ENCODE data around the gene NMT1. TPM values are rescaled to one million over a fixed set of nuclear protein-coding genes. Genes with fewer than 3 reads are reported as not detected.

The NMT1 gene
- total and polyA plus RNA-seq, 2 of the 13 experiments (the other 11 are each of a cell fraction or from before 2014, with no cell fraction given): 75.7 to 142 TPM

GRCh38 chr17:45117848-45118646, 56.9 kb downstream of the NMT1 start:
- POLR2A ChIA-PET: interaction anchor here (0.9 to 1.4 kb wide), 3 partner anchors 10 to 17 kb away, joined by 3 to 4 read pairs (median 3); partner anchors contain the start of gene ACBD4
- DNase-seq (ENCODE audit: low spot score) (no peak), ATAC-seq (no peak), FAIRE-seq (no peak)
- Histone ChIP-seq H3K27me3 (ENCODE audit: control insufficient read depth in 1 of 2, insufficient read depth in 2 of 2, low read length in 2 of 2) (no peaks in the 10 kb centered on the region), H3K79me2 (ENCODE audit: insufficient read depth, low read length) (no peaks in the 10 kb centered on the region), H3K9ac (ENCODE audit: insufficient read depth, low read depth, low read length) (no peak overlapping the region), H3K4me2 (ENCODE audit: low read depth, low read length) (no peak overlapping the region), H4K20me1 (ENCODE audit: insufficient read depth, low read length) (no peaks in the 10 kb centered on the region), H3K4me1 (ENCODE audit: insufficient read depth, low read length) (peaks cover 34% of the 10 kb centered on the region), H3K4me3 (replicated peaks in 1 of 3; ENCODE audit: insufficient read depth in 1 of 3, low read depth in 2 of 3, low read length in 3 of 3) (no peak overlapping the region), H3K9me3 (ENCODE audit: low read length) (no peaks in the 10 kb centered on the region), H3K36me3 (replicated peaks in 1 of 2; ENCODE audit: control insufficient read depth in 1 of 2, insufficient read depth in 2 of 2, low read length in 2 of 2) (peaks cover 0 to 4% of the 10 kb centered on the region in 2 experiments; a peak in 1 of 5 replicates), H2AFZ (ENCODE audit: low read length) (no peak overlapping the region), H3K27ac (ENCODE audit: extremely low read length, insufficient read depth, low read length) (no peak overlapping the region)
- no TSS peak for BruUV-seq (replicated peaks)
- intact Hi-C loops (cut with micrococcal nuclease; ENCODE audit: unreplicated experiment) (no loop called here), in situ Hi-C loops (cut with HindIII; ENCODE audit: extremely low pct_ligation_motif_present, low pct_unique_long_range_greater_than_20kb) (no loop called here)
- WGBS (ENCODE audit: low lambda C conversion rate): 95% methylated on average over 17 of the region's 20 CpGs
- TF ChIP-seq, protein P1, sequence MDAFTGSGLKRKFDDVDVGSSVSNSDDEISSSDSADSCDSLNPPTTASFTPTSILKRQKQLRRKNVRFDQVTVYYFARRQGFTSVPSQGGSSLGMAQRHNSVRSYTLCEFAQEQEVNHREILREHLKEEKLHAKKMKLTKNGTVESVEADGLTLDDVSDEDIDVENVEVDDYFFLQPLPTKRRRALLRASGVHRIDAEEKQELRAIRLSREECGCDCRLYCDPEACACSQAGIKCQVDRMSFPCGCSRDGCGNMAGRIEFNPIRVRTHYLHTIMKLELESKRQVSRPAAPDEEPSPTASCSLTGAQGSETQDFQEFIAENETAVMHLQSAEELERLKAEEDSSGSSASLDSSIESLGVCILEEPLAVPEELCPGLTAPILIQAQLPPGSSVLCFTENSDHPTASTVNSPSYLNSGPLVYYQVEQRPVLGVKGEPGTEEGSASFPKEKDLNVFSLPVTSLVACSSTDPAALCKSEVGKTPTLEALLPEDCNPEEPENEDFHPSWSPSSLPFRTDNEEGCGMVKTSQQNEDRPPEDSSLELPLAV (CRISPR knock-in tag; conservative IDR thresholded peaks at IDR 0.05; ENCODE audit: low read depth): no peak
- TF ChIP-seq BCL6 (CRISPR knock-in tag; IDR thresholded peaks at IDR 0.05) (no peak), E2F2 (CRISPR knock-in tag; IDR thresholded peaks at IDR 0.05; ENCODE audit: borderline replicate concordance) (no peak), RFXANK (CRISPR knock-in tag; IDR thresholded peaks at IDR 0.05) (no peak), ZNF543 (CRISPR knock-in tag; IDR thresholded peaks at IDR 0.05) (no peak), BATF2 (CRISPR knock-in tag; IDR thresholded peaks at IDR 0.05) (no peak)
- CTCF ChIA-PET (ENCODE audit: low intra/inter-chr PET ratio, low total read pairs): no interaction called here

Measured in HepG2 (cell line).